NCI-H1694 treated with DMSO at 0.1 percent for 48 hours (cell line): ENCODE measurements around the gene FA2H.
"Not testable (repeated sequence)": the region's sequence is repeated elsewhere in the genome, so short reads cannot be mapped to it uniquely, and the experiment has no call there.

ENCODE experiments used
- DNase-seq: peaks from one replicate; lab custom pipeline; 2025; lab: John Stamatoyannopoulos, UW

FA2H gene

DNA sequence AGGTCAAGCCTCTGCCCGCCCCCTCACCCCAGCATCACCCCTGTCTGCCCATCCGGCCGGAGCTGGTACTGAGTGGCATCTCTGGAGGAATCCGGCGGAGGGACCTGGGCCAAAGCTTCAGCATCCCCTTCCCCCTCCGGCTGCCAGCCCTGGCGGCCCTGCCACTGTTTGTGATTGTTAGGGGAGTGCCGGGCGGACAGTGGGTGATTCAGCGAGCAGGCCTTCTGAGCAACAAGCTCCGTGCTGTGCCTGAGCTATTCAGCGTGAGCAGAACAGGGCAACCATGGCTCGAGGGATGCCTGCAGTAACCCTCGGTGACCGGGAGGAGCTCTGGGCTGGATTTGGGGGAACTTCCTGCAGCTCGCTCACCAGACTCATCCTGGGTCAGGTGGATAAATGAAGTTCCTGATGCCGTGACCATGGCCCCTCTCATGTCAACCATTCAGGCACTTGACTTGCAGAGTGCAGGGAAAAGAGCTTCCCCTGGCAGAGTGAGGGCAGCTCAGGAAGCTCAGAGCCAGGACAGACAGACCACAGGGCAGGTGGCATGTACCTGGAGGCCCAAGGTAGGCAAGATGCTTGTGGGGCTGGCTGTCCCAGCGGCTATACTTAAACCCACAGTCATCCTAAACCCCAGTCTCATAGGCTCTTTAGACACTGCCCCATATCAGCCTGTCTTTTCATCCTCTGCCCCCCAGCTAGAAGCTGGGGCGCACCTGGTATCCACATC lies 49.6 kb downstream of the FA2H start:
- no peak for DNase-seq

DNA sequence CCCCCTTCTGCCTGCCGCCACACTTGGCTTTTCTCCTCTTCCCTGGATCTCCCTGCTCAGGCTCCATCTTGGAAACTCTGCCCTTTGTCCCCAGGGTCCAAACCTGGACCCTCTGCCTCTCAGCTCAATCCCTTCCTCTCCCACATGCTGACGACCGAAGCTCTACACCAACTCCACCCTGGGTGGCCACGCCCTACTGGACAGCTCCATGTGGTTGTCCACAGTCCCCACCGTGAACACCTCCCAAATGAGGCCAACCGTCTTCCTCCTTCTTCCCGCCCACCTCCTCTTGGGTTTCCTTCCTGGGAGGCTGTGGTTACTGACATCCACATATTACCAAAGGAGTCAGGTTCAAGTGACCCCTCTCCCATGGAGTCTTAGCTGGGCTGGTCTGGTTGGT lies 51.4 kb downstream of the FA2H start:
- no peak for DNase-seq

DNA sequence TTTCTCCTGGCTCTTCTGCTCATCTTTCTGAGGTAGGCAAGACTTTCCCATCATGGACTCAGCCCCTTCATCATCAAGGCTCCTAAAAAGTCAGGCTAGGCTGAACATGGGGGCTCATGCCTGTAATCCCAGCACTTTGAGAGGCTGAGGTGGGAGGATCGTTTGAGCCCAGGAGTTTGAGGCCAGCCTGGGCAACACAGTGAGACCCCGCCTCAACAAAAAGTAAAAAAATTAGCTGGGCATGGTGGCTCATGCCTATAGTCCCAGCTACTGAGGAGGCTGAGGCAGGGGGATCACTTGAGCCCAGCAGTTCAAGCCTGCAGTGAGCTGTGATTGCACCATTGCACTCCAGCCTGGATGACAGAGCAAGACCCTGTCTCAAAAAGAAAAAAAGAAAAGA lies 52.5 kb downstream of the FA2H start:
- not testable (repeated sequence) for DNase-seq

DNA sequence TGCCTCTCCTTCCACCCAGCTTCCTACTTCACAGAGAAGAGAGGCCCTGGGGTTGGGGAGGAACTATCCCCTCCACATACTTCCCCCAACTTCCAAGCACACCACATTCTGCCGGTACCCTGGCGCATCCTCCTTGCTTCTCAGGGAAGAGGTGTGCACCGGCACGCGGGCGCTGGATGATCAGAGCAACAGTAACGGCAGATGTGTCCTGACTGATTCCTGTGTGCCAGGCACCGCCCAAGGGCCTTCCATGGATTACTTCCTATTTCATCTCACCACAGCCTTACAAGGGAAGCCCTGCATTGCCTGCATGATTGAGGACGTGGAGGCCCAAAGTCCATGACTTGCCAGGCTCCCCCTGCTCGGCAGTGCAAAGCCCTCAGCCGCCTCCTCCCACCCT lies 52.9 kb downstream of the FA2H start:
- DNase-seq: no peak

DNA sequence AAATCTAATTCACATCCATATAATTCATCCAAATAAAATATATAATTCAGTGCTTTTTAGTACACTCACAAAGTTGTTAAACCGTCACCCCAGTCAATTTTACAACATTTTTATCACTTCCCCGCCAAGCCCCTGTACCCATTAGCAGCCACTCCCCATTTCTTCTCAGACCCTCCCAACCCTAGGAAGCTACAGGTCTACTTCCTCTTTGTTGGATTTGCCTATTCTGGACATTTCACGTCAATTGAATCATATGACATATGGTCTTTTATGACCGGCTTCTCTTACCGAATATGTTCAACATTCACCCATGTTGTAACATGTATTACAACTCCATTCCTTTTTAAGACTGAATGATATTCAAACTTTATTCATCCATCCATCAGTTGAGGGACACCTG lies 54.0 kb downstream of the FA2H start:
- no peak for DNase-seq

DNA sequence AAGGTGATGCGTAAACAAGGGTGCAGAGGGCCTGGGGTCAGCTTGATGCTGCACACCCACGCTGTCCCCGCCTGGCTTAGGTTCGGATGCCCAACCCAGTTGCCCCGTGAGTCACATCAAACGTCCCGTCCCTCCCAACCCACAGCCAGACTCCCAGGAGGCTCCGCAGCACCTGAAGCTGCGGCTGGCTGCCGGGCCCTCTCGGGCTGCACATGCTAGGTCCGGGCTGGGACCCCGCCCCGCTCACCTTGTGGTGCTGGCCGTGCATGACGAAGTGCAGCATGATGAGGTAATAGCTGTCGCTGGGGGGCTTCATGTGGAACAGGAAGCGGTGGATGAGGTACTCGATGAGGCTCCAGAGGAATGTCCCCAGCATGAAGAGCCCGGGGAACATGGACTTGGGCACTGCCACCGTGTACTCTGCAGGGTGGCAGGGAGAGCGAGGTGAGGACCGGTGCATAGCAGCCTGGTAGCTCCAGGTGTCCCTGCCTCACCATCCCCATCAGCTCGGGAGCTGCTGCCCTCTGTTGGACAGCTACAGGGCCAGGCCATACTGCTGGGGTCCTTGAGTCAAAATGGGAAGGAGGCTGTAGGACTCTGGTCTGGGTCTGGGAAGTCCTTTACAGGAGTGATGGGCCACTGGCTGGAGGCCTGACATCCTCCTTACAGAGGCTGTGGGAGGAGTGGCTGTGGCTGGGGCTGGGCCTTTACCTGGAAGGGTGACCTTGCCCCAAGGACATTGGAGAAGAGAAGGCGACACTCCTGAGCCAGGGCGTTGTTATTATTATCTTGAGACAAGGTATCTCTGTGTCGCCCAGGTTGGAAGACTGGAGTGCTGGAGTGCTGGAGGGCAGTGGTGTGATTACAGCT lies 55.6 kb downstream of the FA2H start:
- no peak for DNase-seq

DNA sequence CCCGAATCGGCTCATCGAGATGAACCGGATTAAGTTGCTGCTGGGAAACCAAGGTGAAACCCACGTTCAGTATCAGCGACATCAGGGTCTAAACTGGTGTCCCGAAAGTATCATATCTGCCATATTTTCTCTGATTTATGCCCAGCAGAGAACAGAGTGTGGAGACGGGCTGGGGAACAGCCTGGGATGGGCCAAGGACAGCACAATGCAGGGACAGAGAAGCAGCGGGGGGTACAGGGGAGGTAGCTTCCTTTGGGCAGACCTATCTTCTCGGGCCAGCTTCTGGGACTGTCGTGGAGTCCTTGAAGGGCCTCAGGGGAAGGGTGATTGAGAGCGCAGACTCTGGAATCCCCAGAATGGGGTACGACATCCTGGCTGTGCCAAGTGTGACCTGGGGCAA lies 56.5 kb downstream of the FA2H start:
- no peak for DNase-seq

DNA sequence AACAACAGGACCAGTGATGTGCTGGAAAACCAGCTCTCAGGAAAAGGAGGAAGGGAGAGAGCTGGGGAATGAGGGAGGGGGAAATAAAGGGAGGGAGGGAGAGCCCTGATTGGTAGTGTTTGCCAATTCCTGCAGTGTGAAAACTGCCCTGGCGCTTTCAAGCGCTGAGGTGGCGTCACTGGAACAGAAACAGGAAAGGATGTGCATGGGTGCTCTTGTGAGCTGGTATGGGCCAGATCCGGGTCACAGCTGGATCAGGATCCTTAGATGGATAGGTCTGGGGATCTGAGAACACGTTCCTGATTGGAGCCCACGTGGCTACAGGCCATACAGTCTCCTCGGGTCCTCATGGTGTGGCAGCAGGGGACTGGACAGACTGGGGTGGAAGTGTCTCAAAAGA lies 57.3 kb downstream of the FA2H start:
- no peak for DNase-seq

DNA sequence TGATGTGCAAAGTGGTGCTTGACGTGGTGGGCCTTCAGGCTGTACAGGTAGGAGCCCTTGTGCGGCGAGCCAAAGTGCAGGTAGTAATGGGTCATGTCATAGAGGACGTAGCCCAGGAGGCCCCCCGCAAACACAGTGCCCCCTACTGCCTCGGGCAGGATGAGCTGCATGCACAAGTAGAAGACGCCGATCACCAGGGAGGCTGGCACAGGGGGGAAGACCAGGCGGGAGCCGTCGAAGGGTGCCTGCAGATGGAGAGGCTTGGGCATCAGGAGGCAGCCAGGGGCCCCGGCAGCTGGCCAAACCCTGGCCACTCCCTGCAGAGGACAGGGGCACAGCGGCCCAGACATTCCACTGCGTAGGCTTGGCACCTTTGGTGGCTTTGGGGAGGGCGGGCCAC lies 58.3 kb downstream of the FA2H start:
- no peak for DNase-seq

DNA sequence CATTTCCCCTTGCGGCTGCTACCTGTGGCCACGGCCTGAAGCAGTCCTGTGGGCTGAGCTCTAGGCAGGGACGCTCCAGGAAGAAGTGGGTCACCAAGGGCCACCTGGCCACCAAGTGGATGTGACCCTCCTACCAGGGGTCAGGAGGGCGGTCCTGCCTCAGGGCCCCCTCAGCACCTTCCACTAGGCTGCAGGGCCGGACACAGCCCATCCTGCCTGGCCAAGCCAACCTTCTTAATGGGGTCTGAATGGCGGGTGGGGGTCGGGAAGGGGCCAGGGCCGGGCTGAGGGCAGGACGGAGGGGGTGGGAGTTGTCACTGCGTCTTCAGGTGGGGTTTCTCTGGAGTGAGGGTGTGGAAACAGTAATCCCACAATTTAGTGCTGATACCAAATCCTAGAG lies 60.7 kb downstream of the FA2H start:
- no peak for DNase-seq

DNA sequence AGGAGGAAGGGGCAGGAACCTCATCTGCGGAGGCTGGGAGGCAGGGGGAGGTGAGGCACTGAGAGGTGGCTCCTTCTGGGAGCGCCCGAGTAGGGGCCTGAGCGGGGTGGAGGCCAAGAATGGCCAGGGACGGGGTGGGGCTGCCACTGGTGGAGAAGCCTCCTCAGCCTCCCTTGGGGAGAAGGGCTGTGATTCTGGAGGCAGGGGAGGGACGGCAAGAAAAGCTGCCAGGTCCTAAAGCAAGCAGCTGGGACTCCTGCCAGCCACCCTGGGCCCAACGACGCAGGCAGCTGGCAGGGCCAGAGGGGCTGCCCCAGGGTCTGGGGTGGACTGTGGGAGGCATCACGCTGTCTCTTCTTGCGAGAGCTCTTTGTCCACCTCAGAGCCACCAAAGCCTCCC lies 61.3 kb downstream of the FA2H start:
- no peak for DNase-seq

DNA sequence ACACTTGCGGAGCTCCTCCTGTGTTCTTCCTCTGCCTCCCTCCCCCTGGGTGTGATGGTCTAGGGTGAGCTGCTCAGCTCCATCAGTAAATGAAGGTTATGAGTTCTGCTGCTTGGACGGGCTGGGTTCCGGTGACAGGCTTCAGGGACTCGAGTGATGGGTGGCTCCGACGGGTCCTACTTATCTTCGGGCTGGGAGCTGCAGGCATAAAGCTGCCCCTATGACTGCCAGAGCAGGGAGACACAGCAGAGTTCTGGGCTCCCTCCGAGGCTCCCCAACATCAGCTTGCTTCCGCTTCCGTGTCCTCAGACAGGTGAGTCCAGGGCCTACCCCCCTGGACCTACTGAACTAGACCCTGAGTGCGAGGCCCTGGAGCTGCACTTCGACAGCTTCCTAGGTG lies 62.7 kb downstream of the FA2H start:
- no peak for DNase-seq

DNA sequence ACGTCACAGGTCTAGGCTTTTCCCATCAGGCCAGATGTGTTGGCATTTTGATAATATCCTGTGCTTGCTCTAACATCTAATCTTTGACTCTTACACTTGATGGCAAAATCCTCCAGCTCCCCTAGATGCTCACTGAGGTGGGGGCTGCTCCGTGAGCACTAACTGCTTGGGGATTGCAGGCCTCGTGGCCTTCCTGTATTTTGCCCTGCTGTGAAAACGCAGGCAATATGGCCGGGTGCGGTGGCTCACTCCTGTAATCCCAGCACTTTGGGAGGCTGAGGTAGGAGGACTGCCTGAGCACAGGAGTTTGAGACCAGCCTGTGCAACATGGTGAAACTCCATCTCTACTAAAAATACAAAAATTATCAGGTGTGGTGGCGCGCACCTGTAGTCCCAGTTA lies 64.2 kb downstream of the FA2H start:
- DNase-seq: no peak

DNA sequence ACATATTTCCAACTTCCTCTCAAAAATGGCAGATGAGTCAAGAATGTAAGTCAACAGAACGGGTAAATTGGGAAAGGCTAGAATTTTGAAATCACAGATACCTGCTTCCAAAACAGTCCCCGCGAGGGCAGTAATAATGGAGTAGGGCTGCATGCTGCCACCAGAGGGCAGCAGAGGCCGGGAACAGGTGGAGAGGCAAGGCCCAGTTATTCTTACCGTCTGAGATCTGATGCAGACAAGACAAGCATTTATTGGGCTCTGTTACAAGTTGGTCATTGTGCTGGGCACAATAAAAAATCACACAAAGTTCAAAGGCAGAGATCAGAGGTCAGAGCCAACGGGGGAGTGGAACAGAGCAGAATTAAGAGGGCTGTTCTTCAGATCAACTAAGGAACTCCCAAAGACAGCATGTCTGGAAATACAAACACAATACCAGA lies 65.2 kb downstream of the FA2H start:
- peak; percentile 58 for DNase-seq

DNA sequence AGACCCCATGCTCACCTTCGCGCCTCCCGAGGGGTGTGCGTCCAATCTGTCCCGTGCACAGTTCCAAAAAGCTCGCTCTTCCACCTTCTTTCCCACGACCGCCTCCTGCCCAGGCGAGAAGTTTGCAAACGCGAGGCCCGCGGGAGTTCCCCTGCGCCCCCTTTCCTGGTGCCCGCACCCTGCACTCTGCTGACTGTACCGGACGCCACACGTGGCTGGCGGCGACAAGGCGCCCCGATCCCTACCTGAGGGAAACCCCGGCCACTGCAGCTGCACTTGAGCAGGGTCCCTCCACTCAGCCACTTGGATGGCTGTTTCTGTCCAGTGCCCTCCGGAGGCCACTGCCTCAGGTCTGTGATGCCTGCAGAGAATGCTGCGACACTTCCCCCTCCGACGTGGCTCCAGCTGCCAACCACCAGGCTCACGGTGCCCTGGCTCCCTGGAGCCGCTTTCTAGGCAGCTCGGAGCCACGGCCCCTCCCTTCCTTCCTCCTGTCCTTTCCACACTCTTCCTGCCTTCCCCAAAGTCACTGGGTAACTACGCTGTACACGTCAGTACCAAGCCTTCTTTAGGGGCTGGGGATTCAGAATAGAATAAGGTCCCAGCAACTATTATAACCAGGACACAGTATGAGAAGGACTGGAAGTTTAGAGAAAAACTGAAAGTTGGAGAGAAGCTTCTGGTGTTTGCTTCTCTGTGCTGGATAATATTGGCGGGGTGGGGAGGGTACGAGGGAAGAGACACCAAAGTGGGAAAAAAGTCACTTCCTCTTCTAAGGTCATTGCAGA lies 74.0 kb downstream of the FA2H start, which contains the start of gene MLKL:
Gene MLKL (minus strand): TSS at position 425 of the 788 bp plus-strand sequence. CDS start 5,105 bp downstream, outside the sequence.
- no peak for DNase-seq

DNA sequence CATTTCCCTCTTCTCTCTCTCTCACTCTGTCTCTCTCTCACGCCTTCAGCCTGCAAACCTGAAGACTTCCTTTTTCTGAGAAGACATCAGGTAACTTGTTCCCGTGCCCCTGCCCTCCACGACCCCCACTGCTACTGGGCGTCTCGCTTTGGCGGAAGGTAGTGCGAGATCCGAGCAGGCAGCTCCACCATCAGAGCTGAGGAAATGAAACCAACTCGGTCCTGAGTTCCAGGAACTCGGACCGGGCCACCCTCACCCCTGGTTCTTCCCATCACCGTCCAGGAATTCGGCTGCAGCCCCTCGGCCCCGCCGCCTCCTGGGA lies 74.5 kb downstream of the FA2H start:
- DNase-seq: no peak

DNA sequence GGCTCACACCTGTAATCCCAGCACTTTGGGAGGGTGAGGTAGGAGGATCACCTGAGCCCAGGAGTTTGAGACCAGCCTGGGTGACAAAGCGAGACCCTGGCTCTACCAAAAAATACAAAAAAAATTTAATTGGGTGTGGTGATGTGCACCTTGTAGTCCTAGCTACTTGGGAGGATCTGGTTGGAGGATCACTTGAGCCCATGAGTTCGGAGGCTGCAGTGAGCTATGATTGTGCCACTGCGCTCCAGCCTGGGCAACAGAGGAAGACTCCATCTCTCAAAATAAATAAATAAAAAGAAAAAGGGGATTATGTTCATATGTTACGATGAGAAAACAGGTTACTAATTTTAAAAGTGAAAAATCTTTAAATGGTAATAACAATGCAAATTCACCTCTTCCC lies 75.0 kb downstream of the FA2H start:
- DNase-seq: no peak

DNA sequence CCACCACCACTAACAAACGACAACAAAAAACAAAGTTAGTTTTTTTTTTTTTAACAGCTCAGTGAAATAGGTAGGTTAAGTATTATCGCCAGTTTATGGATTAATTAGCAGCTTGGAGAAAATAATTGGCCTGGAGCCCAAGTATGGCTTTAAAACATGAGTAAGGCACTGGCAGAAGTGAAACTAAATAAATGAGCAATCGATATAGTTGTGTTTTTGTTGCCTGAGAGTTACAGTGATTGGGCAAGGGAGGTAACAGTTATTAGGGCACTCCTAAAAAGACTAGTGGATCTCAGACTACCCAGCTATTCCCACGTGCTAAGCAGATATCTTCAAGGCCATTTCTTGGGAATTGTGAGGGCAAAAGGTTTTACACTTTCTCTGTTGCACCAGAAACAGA lies 76.4 kb downstream of the FA2H start:
- no peak for DNase-seq

DNA sequence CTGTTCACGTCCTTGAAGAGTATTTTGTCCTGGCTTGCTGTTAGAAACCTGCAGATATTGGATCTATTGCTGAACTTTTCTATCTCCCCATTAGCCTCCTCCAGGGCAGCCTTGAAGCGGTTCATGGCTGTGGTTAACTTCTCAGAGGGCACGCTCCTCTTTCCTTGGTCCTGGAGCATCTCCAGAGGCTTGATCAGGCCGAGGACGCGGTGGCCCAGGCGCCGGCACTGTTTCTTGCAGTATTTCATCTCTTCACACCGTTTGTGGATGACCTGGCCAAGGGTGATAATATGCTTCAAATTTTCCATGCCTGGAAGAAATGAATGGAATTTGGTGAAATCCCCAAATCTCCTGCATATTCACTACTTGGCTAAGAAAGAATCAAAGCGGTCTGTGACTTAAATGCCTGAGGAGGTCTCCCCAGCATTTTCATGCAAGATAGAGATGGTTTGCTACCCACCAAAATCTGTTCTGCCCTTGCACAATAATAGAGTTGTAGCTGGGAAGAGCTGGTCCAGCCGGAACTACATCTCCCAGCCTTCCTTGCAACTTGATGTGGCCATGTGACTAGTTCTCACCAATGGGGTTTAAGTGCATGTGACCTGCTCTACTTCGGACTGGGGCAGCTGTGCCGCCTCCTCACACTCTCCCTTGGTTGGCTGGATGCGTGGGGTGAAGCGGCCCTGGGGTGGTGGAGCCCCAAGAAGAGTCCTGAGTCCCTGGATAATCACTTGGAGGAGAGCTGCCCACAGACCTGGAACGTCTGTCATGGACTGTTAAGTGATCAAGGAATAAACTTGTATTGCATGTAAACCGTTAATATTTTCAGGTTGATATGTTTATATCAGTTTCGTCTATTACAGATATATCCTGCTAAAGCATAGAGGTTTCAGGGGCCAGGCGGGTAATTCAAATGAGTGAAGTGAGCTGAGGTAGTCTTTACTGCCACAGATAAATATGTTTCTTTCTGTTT lies 78.9 kb downstream of the FA2H start:
- DNase-seq: peak; percentile 80

DNA sequence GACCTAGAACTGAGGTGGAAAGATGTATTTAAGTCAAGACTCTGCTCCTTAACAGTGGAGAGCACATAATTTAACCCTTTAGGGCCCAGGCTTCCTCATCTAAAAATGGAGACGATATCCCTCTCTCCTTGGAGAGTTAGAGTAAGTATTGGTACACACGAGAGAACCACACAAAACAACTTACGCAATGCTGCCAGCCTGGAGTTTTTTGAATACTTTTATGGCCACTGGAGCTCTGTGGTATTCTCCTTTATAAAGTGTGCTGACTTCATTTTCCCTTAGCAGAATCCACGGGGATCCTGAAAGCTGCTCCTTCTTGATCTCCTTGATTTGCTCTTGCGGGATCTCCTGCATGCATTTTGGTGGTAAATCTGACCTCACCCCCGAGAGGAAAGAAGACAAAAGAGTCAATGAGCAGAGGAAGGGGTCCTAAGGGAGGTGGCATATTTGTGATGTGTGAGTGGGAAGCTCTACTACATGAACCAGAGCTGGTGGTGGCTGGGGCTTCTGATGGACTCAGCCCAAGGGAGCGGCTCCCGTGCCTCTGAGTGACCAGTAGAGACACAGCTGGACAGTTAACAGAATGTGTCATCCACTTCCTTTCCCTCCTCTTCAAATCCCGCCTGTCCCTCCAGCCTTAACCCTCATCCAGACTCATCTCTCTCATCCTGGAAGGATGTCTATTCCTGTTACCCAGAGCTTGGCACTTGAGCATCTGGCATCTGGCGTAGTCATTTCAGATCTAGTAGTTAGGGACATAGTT lies 83.3 kb downstream of the FA2H start:
- no peak for DNase-seq

DNA sequence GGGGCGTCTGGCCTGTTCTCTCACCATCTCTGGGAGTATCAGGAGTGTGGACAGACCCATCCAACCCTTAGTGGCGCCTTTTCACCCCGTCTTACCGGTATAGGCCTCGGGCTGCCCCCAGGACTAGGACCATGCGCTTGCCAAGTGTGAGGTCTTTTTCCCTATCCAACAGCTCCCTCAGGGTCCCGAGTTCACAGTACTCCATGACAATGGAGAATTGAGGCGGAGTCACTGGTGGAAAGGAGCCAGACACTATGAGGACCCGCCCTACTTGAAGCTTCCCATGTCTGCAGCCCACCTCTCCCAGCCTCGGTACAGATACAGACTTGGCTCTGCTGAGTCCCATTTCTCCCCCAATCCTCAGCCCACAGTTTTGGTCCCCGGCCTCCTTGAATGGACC lies 92.1 kb downstream of the FA2H start:
- no peak for DNase-seq
